Measurements from ENCODE around the gene CHRNA10.
A peak's percentile ranks its signal among the peaks of the same experiment; 100 is the strongest.

CHRNA10 gene

GRCh38 chr11:3684129-3684818 lies 13.1 kb upstream of the CHRNA10 start:
- Histone ChIP-seq H3K27ac (no peak overlapping the region), H3K4me3 (ENCODE audit: low read depth, low read length) (no peak overlapping the region), H3K27me3 (replicated peaks) (no peaks in the 10 kb centered on the region), H3K36me3 (replicated peaks) (peaks cover 69% of the 10 kb centered on the region)
- DNase-seq, result no peak
- no peak for TF ChIP-seq CTCF (IDR thresholded peaks at IDR 0.05; ENCODE audit: low read depth, low read length, missing control alignments)
- in situ Hi-C loops (cut with HindIII; ENCODE audit: low pct_ligation_motif_present, low sequenced_read_pairs), result no loop called here

- no peak for DNase-seq
- H3K27ac ChIP-seq, result no peak overlapping the region
- no peak overlapping the region for H3K4me3 ChIP-seq (ENCODE audit: low read depth, low read length)
- no peaks in the 10 kb centered on the region for H3K27me3 ChIP-seq (replicated peaks)
- in situ Hi-C loops (cut with HindIII; ENCODE audit: low pct_ligation_motif_present, low sequenced_read_pairs), result no loop called here
- H3K36me3 ChIP-seq (replicated peaks), result peaks cover 78% of the 10 kb centered on the region
- TF ChIP-seq CTCF (IDR thresholded peaks at IDR 0.05; ENCODE audit: low read depth, low read length, missing control alignments), result peak; percentile 8
Measured at GRCh38 chr11:3683039-3683438, 11.9 kb upstream of the CHRNA10 start.

GRCh38 chr11:3679077-3679476 lies 7.9 kb upstream of the CHRNA10 start:
- H3K36me3 ChIP-seq (replicated peaks), result peaks cover 85% of the 10 kb centered on the region
- no peak for DNase-seq
- in situ Hi-C loops (cut with HindIII; ENCODE audit: low pct_ligation_motif_present, low sequenced_read_pairs), result no loop called here

GRCh38 chr11:3675971-3676370 lies 4.8 kb upstream of the CHRNA10 start:
- in situ Hi-C loops (cut with HindIII; ENCODE audit: low pct_ligation_motif_present, low sequenced_read_pairs), result no loop called here

More at GRCh38 chr11:3679077-3679476, 7.9 kb upstream of the CHRNA10 start:
- H3K27ac ChIP-seq, result no peak overlapping the region
- no peaks in the 10 kb centered on the region for H3K27me3 ChIP-seq (replicated peaks)
- TF ChIP-seq CTCF (IDR thresholded peaks at IDR 0.05; ENCODE audit: low read depth, low read length, missing control alignments), result no peak
- no peak overlapping the region for H3K4me3 ChIP-seq (ENCODE audit: low read depth, low read length)

GRCh38 chr11:3674189-3674588 lies 3.0 kb upstream of the CHRNA10 start:
- no peak for TF ChIP-seq CTCF (IDR thresholded peaks at IDR 0.05; ENCODE audit: low read depth, low read length, missing control alignments)
- peak; percentile 49 for DNase-seq
- no peaks in the 10 kb centered on the region for H3K27me3 ChIP-seq (replicated peaks)
- in situ Hi-C loops (cut with HindIII; ENCODE audit: low pct_ligation_motif_present, low sequenced_read_pairs), result no loop called here
- peaks cover 69% of the 10 kb centered on the region for H3K36me3 ChIP-seq (replicated peaks)
- no peak overlapping the region for H3K4me3 ChIP-seq (ENCODE audit: low read depth, low read length)
- no peak overlapping the region for H3K27ac ChIP-seq

More at GRCh38 chr11:3675971-3676370, 4.8 kb upstream of the CHRNA10 start:
- no peak for DNase-seq
- Histone ChIP-seq H3K27ac (no peak overlapping the region), H3K36me3 (replicated peaks) (peaks cover 83% of the 10 kb centered on the region), H3K27me3 (replicated peaks) (no peaks in the 10 kb centered on the region), H3K4me3 (ENCODE audit: low read depth, low read length) (no peak overlapping the region)
- no peak for TF ChIP-seq CTCF (IDR thresholded peaks at IDR 0.05; ENCODE audit: low read depth, low read length, missing control alignments)

GRCh38 chr11:3669742-3670183 lies 1.4 kb downstream of the CHRNA10 start:
- Histone ChIP-seq H3K4me3 (ENCODE audit: low read depth, low read length) (no peak overlapping the region), H3K36me3 (replicated peaks) (peaks cover 51% of the 10 kb centered on the region), H3K27ac (no peak overlapping the region), H3K27me3 (replicated peaks) (no peaks in the 10 kb centered on the region)
- no peak for TF ChIP-seq CTCF (IDR thresholded peaks at IDR 0.05; ENCODE audit: low read depth, low read length, missing control alignments)
- no peak for DNase-seq
- in situ Hi-C loops (cut with HindIII; ENCODE audit: low pct_ligation_motif_present, low sequenced_read_pairs), result no loop called here

Measured in brain microvascular endothelial cell (primary cell).